GM19372 (cell line): ENCODE results near the gene ALCAM.
"Not testable (repeated sequence)": the region's sequence is repeated elsewhere in the genome, so short reads cannot be mapped to it uniquely, and the experiment has no call there.

Source experiments
- ATAC-seq: cut with Tn5 transposase; IDR thresholded peaks from one replicate; pipeline ENCODE4 v1.9.1; 2021; ENCODE audit warnings: mild to moderate bottlenecking, low read depth, moderate library complexity; ENCODE audit not compliant: unreplicated experiment

ALCAM gene

DNA sequence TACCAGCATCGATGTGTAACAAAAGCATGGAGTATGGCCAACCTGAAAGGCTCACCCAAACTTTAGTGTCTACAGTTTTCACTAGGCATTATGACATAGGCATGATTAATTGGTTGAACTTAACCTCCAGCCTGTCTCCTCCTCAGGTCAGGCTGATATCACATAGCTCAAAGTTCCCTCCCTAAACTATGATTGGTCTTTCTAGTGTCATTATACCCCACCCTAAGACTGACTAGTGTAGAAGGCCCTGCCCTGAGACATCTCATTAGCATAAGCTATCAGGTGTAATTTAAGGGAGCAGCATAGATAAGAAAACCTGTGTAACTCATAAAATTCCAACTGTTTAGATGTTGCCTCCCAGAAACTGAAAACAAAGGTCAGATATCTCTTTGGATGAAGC lies 195.2 kb downstream of the ALCAM start:
- no peak for ATAC-seq

DNA sequence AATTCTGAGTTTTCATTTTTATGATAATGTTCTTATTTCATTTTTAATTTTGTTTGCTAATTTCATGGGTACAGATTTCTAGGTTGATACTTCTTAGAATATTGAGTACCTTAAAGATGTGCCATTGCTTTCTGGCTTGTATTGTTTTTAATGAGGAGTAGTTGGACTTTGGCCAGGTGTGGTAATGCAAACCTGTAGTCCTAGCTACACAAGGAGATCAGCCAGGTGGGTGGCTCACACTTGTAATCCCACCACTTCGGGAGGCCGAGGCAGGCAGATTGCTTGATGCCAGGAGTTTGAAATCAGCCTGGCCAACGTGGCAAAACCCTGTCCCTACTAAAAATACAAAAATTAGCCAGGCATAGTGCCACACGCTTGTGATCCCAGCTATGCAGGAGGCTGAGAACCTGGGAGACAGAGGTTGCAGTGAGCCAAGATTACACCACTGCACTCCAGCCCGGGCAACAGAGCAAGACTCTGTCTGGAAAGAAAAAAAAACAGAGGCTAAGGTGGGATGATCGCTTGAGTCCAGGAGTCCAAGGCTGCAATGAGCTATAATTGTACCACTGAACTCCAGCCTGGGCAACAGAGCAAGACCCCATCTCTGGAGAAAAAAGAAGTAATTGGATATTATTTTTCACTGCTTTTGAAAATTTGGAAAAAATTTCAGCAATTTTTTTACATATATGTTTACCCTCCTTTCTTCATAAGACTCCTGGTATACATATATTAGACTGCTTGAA lies 198.0 kb downstream of the ALCAM start:
- ATAC-seq: no peak

DNA sequence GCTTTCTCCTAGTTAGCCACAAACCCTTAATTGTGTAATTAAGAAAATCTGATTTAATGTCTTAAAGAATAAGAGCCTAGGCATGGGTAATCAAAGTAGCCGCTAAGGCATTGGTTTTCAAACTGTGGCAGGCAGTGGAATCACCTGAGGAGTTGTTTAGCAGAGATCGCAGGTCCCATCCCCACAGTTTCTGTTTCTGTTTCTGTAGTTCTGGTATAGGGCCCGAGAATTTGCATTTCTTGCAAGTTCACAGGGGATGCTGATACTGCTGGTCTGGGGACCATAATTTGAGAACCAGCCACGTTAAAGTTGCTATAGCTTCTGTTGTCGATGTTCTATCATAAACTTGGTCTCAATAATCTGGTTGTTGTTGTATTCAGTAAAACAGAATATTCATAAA lies 204.3 kb downstream of the ALCAM start:
- no peak for ATAC-seq

DNA sequence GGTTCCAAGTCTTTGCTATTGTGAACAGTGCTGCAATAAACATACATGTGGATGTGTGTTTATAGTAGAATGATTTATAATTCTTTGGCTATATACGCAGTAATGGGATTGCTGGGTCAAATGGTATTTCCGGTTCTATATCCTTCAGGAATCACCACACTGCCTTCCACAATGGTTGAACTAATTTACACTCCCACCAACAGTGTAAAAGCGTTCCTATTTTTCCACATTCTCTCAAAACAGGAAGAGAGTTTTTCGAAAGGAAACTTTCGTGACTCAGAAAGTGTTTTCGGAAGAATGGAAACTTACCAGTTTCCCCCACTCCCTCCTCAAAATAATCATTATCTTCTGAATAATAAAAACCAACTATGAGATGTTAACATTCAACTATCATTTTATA lies 205.8 kb downstream of the ALCAM start:
- ATAC-seq: no peak

DNA sequence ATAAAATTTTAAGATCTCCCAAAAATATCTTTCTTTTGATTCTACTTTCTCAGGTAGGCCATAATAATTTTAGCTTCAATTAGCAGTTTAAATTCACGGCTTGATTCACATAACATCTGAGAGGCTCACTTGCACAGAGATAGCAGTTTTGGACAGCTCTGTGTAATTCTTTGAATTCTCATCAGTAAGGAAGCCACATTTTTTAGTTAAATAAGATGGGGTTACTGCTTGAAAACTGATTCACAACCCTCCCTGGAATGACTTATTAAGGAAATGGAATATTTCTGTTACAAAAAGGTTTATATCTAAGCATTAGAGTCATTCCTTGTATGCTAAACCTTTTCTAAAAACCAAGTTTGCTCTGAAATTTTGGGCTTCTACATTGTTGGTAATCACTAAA lies 212.7 kb downstream of the ALCAM start:
- ATAC-seq: no peak

DNA sequence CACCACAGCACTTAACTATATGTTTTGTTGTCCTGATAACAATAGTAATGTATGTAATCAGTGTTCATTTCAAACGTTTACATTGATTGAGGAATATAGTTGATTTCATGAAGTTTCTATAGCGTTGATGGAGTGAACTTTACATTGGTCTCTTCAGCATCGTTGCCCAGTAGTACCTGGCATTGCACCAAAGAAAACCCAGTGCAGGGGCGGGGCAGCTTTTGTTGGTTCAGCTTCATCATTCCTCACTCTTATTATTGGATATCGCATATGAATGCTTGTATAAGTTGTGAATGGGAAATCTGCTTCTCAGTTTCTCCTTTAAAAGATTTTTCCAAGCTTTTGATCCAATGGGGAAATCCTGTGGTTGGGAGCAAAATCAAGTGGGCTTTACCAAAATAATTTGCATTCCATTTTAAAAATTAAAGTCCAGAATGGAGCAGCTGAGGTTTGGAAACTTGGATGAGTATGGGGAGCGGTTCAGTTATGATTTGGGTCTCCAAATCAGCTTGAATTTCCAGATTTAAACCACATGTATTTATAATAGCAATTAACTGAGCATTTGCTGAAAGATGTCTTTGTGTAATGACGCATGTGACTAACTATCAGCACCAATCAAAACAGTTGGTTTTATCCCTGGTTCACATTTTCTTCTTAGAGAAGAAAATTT lies 213.7 kb downstream of the ALCAM start:
- ATAC-seq: no peak

DNA sequence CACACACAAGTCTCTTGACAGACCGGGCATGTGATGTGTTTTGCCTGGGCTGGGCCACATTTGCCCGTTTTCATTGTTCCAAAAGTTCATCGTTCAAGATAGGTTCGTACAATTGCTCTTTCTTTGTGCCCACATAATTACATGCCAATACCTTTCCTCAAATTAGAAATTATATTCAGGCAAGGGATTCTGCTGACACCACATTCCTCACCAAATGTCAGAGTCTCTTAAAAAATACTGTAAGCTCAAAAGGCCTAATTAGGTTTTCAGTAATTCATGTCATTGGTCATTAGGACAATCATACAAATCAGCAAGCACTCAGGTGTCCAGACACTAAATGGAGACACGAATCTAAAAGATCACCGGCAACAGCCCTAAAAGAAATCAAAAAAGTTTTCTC lies 215.3 kb downstream of the ALCAM start:
- no peak for ATAC-seq

DNA sequence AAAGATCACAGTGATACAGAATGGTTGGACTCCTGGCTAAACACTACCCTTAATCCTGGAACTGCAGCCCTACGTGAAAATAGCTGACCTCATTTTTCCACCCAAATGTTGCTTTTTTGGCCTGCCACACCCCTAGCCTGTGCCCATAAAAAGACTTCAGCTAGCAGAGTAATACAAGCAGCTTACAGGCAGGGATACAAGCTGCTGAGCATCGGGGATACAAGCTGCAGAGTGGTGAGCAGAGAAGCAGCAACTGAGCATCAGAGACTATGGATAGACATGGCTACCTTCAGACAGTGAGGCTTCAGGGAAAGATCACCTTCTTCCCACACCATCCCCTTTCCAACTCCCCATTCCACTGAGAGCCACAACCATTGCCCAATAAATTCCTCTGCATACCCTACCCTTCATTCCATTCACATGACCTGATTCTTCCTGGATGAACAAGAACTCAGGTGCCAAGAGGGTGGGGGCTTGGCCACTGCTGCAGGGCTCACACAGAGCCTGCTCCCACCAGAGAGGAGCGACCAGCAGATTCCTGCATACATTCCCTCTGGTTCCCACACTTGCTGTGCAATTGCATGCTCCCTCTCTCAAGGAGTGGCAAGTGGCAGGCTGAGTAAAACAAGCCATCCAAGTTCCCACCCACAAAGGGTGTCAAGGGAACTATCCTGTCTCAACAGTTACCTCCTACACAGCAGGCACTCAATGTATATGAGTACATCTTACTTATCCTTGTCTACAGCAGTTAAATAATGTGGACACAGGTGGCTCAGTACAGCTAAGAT lies 217.5 kb downstream of the ALCAM start:
- ATAC-seq: no peak

DNA sequence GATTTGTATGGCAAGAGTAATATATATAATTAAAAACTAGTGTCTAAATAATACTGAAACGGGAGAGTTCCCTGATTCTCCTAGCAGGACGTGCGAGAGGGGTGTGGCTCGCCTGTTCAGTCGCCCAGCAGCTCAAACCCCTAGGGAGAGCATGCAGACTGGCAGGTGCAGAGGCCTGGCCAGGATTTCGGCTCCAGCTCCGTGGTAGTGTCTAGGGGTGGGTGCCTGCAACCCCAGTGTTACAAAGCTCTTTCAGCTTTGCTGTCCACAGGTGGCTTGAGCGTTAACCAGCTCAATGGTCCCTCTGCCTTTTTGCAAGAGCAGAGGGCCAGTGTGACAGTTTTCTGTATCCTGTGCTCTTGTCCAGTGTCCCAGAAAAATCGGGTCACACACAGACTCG lies 226.6 kb downstream of the ALCAM start:
- no peak for ATAC-seq

DNA sequence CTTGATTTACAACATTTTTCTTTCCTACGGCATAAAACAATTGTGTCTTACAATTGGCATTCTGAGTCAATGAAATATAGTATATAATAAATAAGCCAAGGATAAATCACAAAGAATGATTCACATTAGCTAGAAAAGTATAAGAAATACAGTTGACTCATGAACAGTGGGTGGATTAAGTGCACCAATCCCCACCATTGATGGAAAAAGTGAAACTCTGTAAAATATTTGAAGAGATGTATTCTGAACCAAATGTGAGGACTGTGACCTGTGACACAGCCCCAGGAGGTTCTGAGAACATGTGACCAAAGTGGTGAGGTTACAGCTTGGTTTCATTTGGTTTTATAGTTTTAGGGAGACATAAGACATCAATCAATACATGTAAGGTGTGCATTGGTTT lies 227.5 kb downstream of the ALCAM start:
- ATAC-seq: no peak

DNA sequence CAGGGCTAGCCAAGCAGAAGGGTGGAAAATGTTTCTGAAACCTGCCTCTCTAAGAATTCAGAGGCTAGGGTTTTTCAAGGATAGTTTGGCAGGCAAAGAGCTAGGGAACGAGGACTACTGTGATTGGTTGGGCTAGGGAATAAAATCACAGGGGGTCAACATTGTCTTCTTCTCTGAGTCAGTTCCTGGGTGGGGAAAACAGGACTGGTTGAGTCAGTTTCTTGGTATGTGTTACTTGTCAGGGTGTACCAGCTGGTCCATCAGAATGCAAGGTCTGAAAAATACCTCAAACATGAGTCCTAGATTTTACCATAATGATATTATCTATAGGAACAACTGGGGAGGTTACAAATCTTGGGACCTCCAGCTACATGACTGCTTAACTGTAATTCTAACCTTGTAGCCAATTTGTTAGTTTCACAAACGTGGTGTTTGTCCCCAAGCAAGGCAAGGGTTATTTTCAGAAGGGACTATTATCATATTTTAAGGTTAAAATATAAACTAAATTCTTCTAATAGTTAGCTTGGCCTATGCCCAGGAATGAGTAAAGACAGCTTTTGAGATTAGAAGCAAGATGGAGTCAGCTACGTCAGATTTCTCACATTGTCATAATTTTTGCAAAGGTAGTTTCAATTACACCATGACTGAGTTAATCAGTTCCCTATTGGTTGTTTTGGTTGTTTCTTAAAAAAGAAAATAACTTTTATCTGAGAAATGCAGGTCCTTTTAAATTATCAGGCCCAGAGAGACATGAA lies 231.5 kb downstream of the ALCAM start:
- no peak for ATAC-seq

DNA sequence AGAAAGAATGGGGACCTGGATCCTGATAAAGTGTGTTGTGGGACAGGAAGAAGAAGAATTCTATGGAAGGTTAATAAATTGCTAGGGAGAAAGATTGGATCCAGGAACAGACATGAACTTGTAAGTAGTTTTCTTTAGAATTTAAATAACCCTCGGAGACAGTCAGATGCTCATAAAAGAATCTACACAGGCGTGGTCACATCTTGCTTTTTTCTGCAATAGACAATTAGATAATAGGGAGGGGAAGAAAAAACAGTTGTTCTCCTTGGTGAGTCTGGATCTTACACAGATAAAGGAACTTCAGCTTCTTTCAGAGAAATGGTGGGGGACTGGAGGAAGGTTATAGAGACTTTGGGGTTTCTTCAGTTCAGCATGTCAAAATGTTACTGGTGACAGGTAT lies 232.6 kb downstream of the ALCAM start:
- ATAC-seq: no peak

DNA sequence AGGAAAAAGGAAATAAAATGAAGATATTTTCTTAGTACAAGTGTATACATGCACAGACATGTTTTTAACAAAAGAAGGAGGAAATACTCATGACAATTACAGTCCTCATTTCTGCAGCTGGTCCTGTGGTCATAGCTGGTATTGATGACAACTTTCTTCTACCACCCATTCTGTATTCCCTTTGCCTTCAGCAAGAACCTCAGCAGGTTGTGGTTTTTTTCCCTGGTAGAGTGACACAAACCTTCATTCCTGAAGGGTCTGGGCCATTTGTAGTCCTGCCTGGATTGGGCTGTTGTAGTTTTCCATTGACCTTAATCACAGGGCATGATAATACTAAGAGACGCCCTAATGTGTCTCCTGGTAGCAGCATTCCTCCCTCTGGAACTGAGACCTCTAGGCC lies 235.0 kb downstream of the ALCAM start:
- ATAC-seq: not testable (repeated sequence)

DNA sequence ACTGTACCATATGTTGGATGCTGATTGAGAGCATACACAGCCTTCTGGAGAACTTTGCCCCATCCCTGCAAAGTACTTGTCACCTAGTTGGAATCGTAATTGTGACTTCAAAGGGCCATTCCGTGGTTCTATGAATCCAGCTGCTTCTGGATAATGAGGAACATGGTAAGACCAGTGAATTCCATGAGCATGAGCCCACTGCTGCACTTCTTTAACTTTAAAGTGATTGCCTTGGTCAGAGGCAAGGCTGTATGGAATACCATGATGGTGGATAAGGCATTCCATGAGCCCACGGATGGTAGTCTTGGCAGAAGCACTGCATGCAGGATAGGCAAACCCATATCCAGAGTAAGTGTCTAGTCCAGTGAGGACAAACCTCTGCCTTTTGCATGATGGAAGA lies 235.6 kb downstream of the ALCAM start:
- ATAC-seq: not testable (repeated sequence)

DNA sequence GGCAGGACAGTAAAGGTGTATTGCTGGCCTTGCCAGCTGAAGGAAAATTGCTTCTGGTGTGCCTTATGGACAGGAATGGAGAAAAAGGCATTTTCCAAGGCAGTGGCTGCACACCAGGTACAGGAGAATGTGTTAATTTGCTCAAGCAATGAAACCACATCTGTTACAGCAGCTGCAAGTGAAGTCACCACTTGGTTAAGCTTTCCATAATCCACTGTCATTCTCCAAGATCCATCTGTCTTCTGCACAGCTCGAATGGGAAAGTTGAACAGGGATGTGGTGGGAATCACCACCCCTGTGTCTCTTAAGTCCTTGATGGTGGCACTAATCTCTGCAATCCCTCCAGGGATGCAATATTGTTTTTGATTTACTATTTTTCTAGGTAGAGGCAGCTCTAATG lies 236.8 kb downstream of the ALCAM start:
- ATAC-seq: not testable (repeated sequence)

DNA sequence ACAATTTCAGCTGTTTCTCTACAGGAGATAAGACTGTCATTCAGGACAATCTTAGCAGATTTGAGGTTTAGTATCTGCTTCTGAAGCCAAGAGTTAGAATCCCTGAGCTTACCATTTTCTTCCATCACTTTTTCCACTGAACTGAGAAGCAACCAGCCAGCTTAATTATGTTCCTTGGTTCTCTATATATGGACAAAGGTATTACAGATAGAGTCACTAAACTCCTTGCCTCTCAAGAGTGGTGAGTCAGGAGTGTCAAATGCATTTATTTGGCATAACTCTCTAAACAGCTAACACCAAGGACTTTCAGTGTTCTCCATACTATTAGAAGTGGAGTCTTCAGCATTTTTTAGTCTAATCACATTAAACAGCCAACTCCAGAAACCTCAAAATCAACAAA lies 239.3 kb downstream of the ALCAM start:
- no peak for ATAC-seq

DNA sequence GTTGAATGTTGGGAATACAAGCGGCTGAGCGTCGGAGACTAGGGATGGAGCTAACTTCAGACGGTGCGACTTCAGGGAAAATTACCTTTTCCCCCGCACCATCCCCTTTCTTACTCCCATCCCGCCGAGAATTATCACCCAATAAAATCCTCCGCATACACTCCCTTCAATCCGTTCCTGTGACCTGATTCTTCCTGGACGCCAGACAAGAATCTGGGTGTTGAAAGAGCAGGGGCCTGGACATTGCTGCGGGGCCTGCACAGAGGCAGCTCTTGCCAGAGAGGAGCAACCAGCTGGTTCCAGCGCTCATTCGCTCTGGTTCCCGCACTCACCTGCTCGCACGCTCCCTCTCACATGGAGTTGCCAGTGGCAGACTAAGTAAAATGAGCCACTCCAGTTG lies 241.9 kb downstream of the ALCAM start:
- no peak for ATAC-seq

DNA sequence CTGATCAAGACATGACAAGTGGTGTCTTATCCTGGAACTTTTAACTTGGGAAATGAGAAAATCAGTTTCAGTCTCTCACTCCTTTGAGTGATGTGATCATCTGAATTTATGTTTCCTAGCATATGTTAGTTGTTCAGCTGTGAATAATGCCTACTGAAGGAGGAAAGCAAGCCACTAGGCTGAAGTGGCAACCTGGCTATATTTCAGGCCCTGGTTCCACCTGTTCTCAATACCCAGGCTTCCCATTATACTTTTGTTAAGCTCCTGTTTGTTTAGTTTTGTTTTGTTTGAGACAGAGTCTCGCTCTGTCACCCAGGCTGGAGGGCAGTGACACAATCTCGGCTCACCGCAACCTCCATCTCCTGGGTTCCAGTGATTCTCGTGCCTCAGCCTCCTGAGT lies 243.8 kb downstream of the ALCAM start:
- ATAC-seq: no peak

DNA sequence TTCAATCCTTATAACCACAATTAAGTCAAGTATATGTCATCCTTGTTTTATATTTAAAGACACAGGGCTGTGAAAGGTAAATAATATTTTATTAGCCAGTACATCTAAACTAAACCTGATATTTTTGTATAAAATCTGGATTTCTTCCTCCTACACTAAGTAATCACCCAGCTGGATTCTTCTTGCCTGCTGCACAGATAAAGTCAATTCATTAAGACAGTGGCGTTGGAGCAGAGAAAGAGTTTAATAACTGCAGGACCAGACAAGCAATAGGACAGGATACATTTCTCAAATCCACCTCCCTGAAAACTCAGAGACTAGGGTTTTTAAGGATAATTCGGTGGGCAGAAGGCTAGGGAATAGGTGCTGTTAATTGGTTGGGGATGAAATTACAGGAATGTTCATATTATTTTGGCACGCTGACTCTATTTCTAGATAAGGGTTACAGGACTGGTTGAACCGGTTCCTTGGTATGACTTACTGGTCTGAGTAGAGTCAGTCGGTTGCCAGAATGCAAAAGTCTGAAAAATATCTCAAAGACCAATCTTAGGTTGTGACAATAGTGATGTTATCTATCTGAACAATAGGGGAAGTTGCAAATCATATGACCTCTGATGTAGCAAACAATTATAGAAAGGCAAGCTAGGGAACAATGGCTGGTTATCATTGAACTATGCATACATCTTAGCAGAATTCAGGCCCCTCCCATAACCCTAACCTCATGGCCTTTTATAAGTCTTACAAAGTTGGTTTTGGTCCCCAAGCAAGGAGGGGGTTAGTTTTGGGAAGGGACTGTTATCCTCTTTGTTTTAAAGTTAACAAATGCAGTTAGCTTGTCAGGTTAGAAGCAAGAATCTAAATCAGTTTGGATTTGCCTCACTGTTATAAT lies 244.8 kb downstream of the ALCAM start:
- no peak for ATAC-seq

DNA sequence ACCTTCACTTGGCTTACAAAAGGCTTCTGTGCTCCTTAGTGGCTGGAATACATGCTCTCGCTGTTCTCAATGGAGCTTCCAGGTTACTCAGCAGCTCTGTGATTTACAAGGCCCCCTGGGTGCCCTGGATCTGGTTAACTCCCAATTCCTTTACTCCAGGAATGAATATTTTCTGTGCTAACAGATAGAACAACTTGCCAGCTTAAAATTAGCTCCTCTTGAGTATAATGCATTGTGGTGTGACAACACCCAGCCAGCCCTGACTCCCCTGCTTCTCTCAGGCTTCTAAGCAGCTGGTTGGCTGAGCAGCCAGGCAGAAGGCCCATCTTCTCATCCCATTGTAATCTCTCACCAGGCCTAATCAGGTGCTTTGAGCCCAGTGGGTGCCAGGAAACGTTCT lies 246.4 kb downstream of the ALCAM start:
- ATAC-seq: no peak
